ENCODE data around the gene TMPRSS7.
"Not testable (repeated sequence)": the region's sequence is repeated elsewhere in the genome, so short reads cannot be mapped to it uniquely, and the experiment has no call there.

The TMPRSS7 gene

GRCh38 chr3:112012205-112012992 is 22.1 kb upstream of the TMPRSS7 start:
- no peak for DNase-seq (ENCODE audit: low spot score)

GRCh38 chr3:112013058-112013783 is 21.3 kb upstream of the TMPRSS7 start:
- DNase-seq (ENCODE audit: low spot score) = peak; percentile 56

- DNase-seq (ENCODE audit: low spot score) = no peak
Measured at GRCh38 chr3:112013784-112014143, 20.8 kb upstream of the TMPRSS7 start.

- DNase-seq (ENCODE audit: low spot score) = no peak
Measured at GRCh38 chr3:112017091-112017490, 17.4 kb upstream of the TMPRSS7 start.

GRCh38 chr3:112018712-112019111 is 15.8 kb upstream of the TMPRSS7 start:
- no peak for DNase-seq (ENCODE audit: low spot score)

- no peak for DNase-seq (ENCODE audit: low spot score)
Measured at GRCh38 chr3:112019716-112020115, 14.8 kb upstream of the TMPRSS7 start.

- DNase-seq (ENCODE audit: low spot score) = no peak
Measured at GRCh38 chr3:112020674-112021085, 13.9 kb upstream of the TMPRSS7 start.

GRCh38 chr3:112027142-112027541 is 7.4 kb upstream of the TMPRSS7 start:
- DNase-seq (ENCODE audit: low spot score) = no peak

GRCh38 chr3:112027826-112028225 is 6.7 kb upstream of the TMPRSS7 start:
- no peak for DNase-seq (ENCODE audit: low spot score)

GRCh38 chr3:112030901-112031300 is 3.6 kb upstream of the TMPRSS7 start:
- no peak for DNase-seq (ENCODE audit: low spot score)

GRCh38 chr3:112032098-112032731 is 2.3 kb upstream of the TMPRSS7 start:
- no peak for DNase-seq (ENCODE audit: low spot score)

GRCh38 chr3:112035241-112035640 is 705 bp downstream of the TMPRSS7 start:
- no peak for DNase-seq (ENCODE audit: low spot score)

GRCh38 chr3:112037194-112037593 is 2.7 kb downstream of the TMPRSS7 start:
- not testable (repeated sequence) for DNase-seq (ENCODE audit: low spot score)

GRCh38 chr3:112038863-112039262 is 4.3 kb downstream of the TMPRSS7 start:
- DNase-seq (ENCODE audit: low spot score) = no peak

- no peak for DNase-seq (ENCODE audit: low spot score)
Measured at GRCh38 chr3:112041321-112041720, 6.8 kb downstream of the TMPRSS7 start.

GRCh38 chr3:112042842-112043280 is 8.3 kb downstream of the TMPRSS7 start:
- DNase-seq (ENCODE audit: low spot score) = no peak

GRCh38 chr3:112043621-112044201 is 9.2 kb downstream of the TMPRSS7 start:
- peak; percentile 60 for DNase-seq (ENCODE audit: low spot score)

GRCh38 chr3:112046599-112046998 is 12.1 kb downstream of the TMPRSS7 start:
- no peak for DNase-seq (ENCODE audit: low spot score)

- DNase-seq (ENCODE audit: low spot score) = no peak
Measured at GRCh38 chr3:112047264-112047663, 12.7 kb downstream of the TMPRSS7 start.

GRCh38 chr3:112048911-112049310 is 14.4 kb downstream of the TMPRSS7 start:
- DNase-seq (ENCODE audit: low spot score) = no peak

- no peak for DNase-seq (ENCODE audit: low spot score)
Measured at GRCh38 chr3:112053229-112053628, 18.7 kb downstream of the TMPRSS7 start.

GRCh38 chr3:112056451-112056929 is 22.0 kb downstream of the TMPRSS7 start:
- DNase-seq (ENCODE audit: low spot score) = no peak
